SH-SY5Y (cell line): Measurements from ENCODE around the gene TCF12.

Experiments
- GATA2 ChIP-seq: IDR thresholded peaks from 2 replicates; pipeline ENCODE4 v1.6.1; 2011; ENCODE audit warnings: mild to moderate bottlenecking, low read depth, low read length
- GATA3 ChIP-seq: IDR thresholded peaks from 2 replicates; pipeline ENCODE4 v1.6.1; 2011; ENCODE audit warnings: low read depth, mild to moderate bottlenecking, low read length, moderate library complexity

GRCh38 chr15:57227166-57227565 lies 308.7 kb downstream of the TCF12 start:
- TF ChIP-seq GATA2, result no peak
- TF ChIP-seq GATA3, result no peak
